Measurements from ENCODE around the gene CCDC102A. TPM values are rescaled to one million over a fixed set of nuclear protein-coding genes. Genes with fewer than 3 reads are reported as not detected.

The CCDC102A gene
- total and polyA plus RNA-seq, 9 of the 15 experiments (the other 6 are each of a cell fraction or from before 2014, with no cell fraction given), result 0.03 to 4.9 (median 1.4) TPM

DNA sequence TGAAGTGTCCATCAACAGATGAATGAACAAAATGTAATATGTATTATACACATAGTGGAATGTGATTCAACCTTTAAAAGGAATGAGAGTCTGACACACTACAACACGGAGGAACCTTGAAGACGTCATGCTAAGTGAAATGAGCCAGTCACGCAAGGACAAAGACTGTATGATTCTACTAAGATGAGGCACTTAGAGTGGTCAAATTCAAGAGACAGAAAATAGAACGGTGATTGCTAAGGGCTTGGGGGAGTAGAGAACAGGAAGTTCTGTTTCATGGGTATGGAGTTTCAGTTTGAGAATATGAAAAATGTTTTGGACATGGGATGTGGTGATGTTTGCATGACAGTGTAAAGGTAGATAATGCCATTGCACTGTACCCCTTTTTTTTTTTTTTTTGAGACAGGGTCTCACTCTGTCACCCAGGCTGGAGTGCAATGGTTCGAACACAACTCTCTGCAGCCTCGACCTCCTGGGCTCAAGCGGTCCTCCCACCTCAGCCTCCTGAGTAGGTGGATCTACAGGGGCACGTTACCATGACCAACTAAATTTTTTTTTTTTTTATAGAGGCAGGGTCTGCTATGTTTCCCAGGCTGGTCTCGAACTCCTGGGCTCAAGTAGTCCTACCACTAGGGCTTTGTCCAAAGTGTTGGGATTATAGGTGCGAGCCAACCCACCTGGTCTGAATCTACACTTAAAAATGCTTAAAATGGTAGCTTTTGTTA lies 2.9 kb upstream of the CCDC102A start:
- 44% methylated on average over 9 of the region's 10 CpGs for WGBS (ENCODE audit: insufficient coverage, low coverage, missing lambda C conversion rate)
- ATAC-seq (no peak), DNase-seq (ENCODE audit: extremely low read depth in 1 of 4, low spot score in 3 of 4) (no peak), FAIRE-seq (no peak)
- Histone ChIP-seq H3K4me2 (ENCODE audit: insufficient read depth, low read length) (no peak overlapping the region), H3K9ac (ENCODE audit: insufficient read depth in 1 of 2, low read depth in 2 of 2, low read length in 2 of 2) (no peak overlapping the region), H3K27ac (ENCODE audit: extremely low read depth, low read depth, low read length) (no peak overlapping the region), H2AFZ (ENCODE audit: low read depth, low read length) (peak overlapping the region; percentile 69), H3K4me1 (replicated peaks in 1 of 2; ENCODE audit: control insufficient read depth in 2 of 2, insufficient read depth in 2 of 2, low read length in 2 of 2) (peaks cover 21 to 48% of the 10 kb centered on the region in 2 experiments), H3K9me1 (ENCODE audit: control insufficient read depth, insufficient read depth, low read length) (no peaks in the 10 kb centered on the region), H4K20me1 (replicated peaks; ENCODE audit: control insufficient read depth, insufficient read depth, low read length) (no peaks in the 10 kb centered on the region), H3K79me2 (ENCODE audit: control insufficient read depth, insufficient read depth, low read length) (no peaks in the 10 kb centered on the region), H3K4me3 (no peak overlapping the region), H3K9me3 (replicated peaks; ENCODE audit: control insufficient read depth, insufficient read depth, low read depth, low read length) (no peaks in the 10 kb centered on the region), H3K27me3 (ENCODE audit: control insufficient read depth in 2 of 2, insufficient read depth in 2 of 2, low read length in 2 of 2) (no peaks in the 10 kb centered on the region), H3K36me3 (ENCODE audit: control insufficient read depth, insufficient read depth, low read length) (no peaks in the 10 kb centered on the region)
- POLR2A ChIA-PET, result interaction anchor here (0.6 to 1.0 kb wide), 4 partner anchors 13 to 607 kb away, joined by 3 read pairs; no protein-coding TSS in a partner anchor
- intact Hi-C loops (cut with micrococcal nuclease), result no loop called here
- CTCF ChIA-PET (ENCODE audit: low intra/inter-chr PET ratio), result no interaction called here
- in situ Hi-C loops (cut with MboI), result no loop called here
- no TSS peak for BruUV-seq (replicated peaks)
- TF ChIP-seq MYC (IDR thresholded peaks at IDR 0.05; ENCODE audit: low read depth, low read length) (no peak), MYC (CRISPR knock-in tag; IDR thresholded peaks at IDR 0.05; ENCODE audit: borderline replicate concordance, low read depth) (no peak), MED1 (CRISPR knock-in tag; IDR thresholded peaks at IDR 0.05; ENCODE audit: borderline replicate concordance) (no peak), ZNF282 (CRISPR knock-in tag; IDR thresholded peaks at IDR 0.05) (no peak), ZNF146 (CRISPR knock-in tag; IDR thresholded peaks at IDR 0.05; ENCODE audit: unreplicated experiment) (no peak), SMARCE1 (IDR thresholded peaks at IDR 0.05) (no peak), ZNF347 (CRISPR knock-in tag; IDR thresholded peaks at IDR 0.05; ENCODE audit: low read depth) (no peak), PHTF2 (CRISPR knock-in tag; IDR thresholded peaks at IDR 0.05) (no peak), MYNN (IDR thresholded peaks at IDR 0.05) (no peak), MYNN (CRISPR knock-in tag; IDR thresholded peaks at IDR 0.05) (no peak)
- TF ChIP-seq, protein P1, sequence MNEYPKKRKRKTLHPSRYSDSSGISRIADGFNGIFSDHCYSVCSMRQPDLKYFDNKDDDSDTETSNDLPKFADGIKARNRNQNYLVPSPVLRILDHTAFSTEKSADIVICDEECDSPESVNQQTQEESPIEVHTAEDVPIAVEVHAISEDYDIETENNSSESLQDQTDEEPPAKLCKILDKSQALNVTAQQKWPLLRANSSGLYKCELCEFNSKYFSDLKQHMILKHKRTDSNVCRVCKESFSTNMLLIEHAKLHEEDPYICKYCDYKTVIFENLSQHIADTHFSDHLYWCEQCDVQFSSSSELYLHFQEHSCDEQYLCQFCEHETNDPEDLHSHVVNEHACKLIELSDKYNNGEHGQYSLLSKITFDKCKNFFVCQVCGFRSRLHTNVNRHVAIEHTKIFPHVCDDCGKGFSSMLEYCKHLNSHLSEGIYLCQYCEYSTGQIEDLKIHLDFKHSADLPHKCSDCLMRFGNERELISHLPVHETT (CRISPR knock-in tag; conservative IDR thresholded peaks at IDR 0.05 in 1 of 2, IDR thresholded peaks at IDR 0.05 in 1 of 2), result no peak
- TF ChIP-seq, protein P2, sequence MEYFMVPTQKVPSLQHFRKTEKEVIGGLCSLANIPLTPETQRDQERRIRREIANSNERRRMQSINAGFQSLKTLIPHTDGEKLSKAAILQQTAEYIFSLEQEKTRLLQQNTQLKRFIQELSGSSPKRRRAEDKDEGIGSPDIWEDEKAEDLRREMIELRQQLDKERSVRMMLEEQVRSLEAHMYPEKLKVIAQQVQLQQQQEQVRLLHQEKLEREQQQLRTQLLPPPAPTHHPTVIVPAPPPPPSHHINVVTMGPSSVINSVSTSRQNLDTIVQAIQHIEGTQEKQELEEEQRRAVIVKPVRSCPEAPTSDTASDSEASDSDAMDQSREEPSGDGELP (CRISPR knock-in tag; IDR thresholded peaks at IDR 0.05; ENCODE audit: borderline replicate concordance), result no peak
- TF ChIP-seq, protein P3, sequence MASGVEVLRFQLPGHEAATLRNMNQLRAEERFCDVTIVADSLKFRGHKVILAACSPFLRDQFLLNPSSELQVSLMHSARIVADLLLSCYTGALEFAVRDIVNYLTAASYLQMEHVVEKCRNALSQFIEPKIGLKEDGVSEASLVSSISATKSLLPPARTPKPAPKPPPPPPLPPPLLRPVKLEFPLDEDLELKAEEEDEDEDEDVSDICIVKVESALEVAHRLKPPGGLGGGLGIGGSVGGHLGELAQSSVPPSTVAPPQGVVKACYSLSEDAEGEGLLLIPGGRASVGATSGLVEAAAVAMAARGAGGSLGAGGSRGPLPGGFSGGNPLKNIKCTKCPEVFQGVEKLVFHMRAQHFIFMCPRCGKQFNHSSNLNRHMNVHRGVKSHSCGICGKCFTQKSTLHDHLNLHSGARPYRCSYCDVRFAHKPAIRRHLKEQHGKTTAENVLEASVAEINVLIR (CRISPR knock-in tag; IDR thresholded peaks at IDR 0.05), result no peak
- TF ChIP-seq, protein P4, sequence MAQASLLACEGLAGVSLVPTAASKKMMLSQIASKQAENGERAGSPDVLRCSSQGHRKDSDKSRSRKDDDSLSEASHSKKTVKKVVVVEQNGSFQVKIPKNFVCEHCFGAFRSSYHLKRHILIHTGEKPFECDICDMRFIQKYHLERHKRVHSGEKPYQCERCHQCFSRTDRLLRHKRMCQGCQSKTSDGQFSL (CRISPR knock-in tag; IDR thresholded peaks at IDR 0.05), result no peak
- TF ChIP-seq, protein P4 (tag; IDR thresholded peaks at IDR 0.05), result no peak
- TF ChIP-seq, protein P5, sequence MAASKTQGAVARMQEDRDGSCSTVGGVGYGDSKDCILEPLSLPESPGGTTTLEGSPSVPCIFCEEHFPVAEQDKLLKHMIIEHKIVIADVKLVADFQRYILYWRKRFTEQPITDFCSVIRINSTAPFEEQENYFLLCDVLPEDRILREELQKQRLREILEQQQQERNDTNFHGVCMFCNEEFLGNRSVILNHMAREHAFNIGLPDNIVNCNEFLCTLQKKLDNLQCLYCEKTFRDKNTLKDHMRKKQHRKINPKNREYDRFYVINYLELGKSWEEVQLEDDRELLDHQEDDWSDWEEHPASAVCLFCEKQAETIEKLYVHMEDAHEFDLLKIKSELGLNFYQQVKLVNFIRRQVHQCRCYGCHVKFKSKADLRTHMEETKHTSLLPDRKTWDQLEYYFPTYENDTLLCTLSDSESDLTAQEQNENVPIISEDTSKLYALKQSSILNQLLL (CRISPR knock-in tag; IDR thresholded peaks at IDR 0.05; ENCODE audit: borderline replicate concordance), result no peak

All from K562 (cell line).